Fibroblast of mammary gland (primary cell): Measurements from ENCODE around the gene SRMS.

Experiments used
- DNase-seq: peaks from one replicate; pipeline ENCODE4 v3.0.0-alpha.2; 2010; ENCODE audit warnings: low read depth
- H3K4me3 ChIP-seq: 2 replicates; pipeline ENCODE4 v1.5.1; 2011; ENCODE audit warnings: low read depth, mild to moderate bottlenecking, low read length, moderate library complexity; ENCODE audit not compliant: control insufficient read depth
- CTCF ChIP-seq: conservative IDR thresholded peaks from 2 replicates; pipeline ENCODE4 v1.5.1; 2011; ENCODE audit warnings: low read depth, low read length, inconsistent platforms; ENCODE audit not compliant: control insufficient read depth, insufficient read depth

Gene SRMS

GRCh38 chr20:63567386-63568169, 20.0 kb upstream of the SRMS start:
- no peak for TF ChIP-seq CTCF
- DNase-seq, result no peak
- H3K4me3 ChIP-seq, result no peak overlapping the region

- TF ChIP-seq CTCF, result no peak
- no peak for DNase-seq
Observed at GRCh38 chr20:63567136-63567385, 19.5 kb upstream of the SRMS start.

GRCh38 chr20:63566395-63567135, 19.0 kb upstream of the SRMS start:
- H3K4me3 ChIP-seq, result no peak overlapping the region
- DNase-seq, result no peak
- TF ChIP-seq CTCF, result no peak

More at GRCh38 chr20:63567136-63567385, 19.5 kb upstream of the SRMS start:
- H3K4me3 ChIP-seq, result no peak overlapping the region

GRCh38 chr20:63565699-63566335, 18.3 kb upstream of the SRMS start:
- DNase-seq, result no peak
- no peak overlapping the region for H3K4me3 ChIP-seq
- TF ChIP-seq CTCF, result no peak

- no peak for TF ChIP-seq CTCF
- no peak overlapping the region for H3K4me3 ChIP-seq
- no peak for DNase-seq
Observed at GRCh38 chr20:63565021-63565698, 17.6 kb upstream of the SRMS start.

- TF ChIP-seq CTCF, result no peak
- DNase-seq, result no peak
- H3K4me3 ChIP-seq, result no peak overlapping the region
Observed at GRCh38 chr20:63564036-63564810, 16.7 kb upstream of the SRMS start.
